Measurements from ENCODE around the gene ALOXE3. TPM values are rescaled to one million over a fixed set of nuclear protein-coding genes. Genes with fewer than 3 reads are reported as not detected.
"Not testable (repeated sequence)": the region's sequence is repeated elsewhere in the genome, so short reads cannot be mapped to it uniquely, and the experiment has no call there.

Gene ALOXE3
- total and polyA plus RNA-seq, 8 donors, result 0.12 to 0.43 TPM; not detected in 6

DNA sequence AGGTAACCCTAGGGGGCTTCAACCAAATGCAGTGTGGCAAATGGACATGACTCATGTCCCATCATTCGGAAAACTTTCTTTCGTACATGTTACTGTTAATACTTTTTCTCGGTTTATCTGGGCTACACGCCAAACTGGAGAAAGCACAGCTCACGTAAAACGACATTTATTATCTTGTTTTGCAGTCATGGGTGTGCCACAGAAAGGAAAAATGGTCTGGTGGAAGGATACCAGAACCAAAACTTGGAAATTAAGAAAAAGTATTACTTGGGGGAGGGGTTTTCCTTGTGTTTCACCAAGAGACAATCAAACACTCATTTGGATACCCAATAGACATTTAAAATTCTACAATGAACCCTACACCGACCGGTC, 55.9 kb downstream of the ALOXE3 start:
- Histone ChIP-seq H3K36me3 (no peaks in the 10 kb centered on the region), H3K9me3 (no peaks in the 10 kb centered on the region), H3K27me3 (peaks cover 0 to 88% (median 35%) of the 10 kb centered on the region in 3 donors), H3K4me3 (no peak overlapping the region), H3K27ac (no peak overlapping the region), H3K4me1 (peaks cover 5 to 46% (median 19%) of the 10 kb centered on the region in 4 donors)
- intact Hi-C loops (cut with DNase I; ENCODE audit: low total_unique reads), result no loop called here
- WGBS, 5 donors, result 19 to 35% (median 25%) methylated on average over 8 of the region's 8 CpGs
- TF ChIP-seq POLR2AphosphoS5 (IDR thresholded peaks at IDR 0.05), result no peak
- TF ChIP-seq CTCF (IDR thresholded peaks at IDR 0.05), result no peak
- no peak for TF ChIP-seq POLR2A (IDR thresholded peaks at IDR 0.05)
- no peak for TF ChIP-seq EP300 (IDR thresholded peaks at IDR 0.05)
- peak in 1 of 2 donors; percentile 47 for DNase-seq

- intact Hi-C loops (cut with DNase I; ENCODE audit: low total_unique reads); H3K27ac ChIP-seq; H3K9me3 ChIP-seq; H3K36me3 ChIP-seq; H3K4me3 ChIP-seq; DNase-seq: not testable (repeated sequence)
- Histone ChIP-seq H3K27me3 (peaks cover 0 to 89% (median 35%) of the 10 kb centered on the region in 3 donors), H3K4me1 (peaks cover 9 to 52% (median 25%) of the 10 kb centered on the region in 4 donors)
- WGBS, 5 donors, result 59 to 71% (median 63%) methylated on average over 8 of the region's 8 CpGs
Measured at GRCh38 chr17:8061851-8062250, 56.5 kb downstream of the ALOXE3 start.

GRCh38 chr17:8060274-8060673, 58.0 kb downstream of the ALOXE3 start:
- Histone ChIP-seq H3K36me3 (no peaks in the 10 kb centered on the region), H3K27me3 (peaks cover 0 to 87% (median 35%) of the 10 kb centered on the region in 3 donors)
- WGBS, 5 donors, result 3 to 7% (median 5%) methylated on average over 10 of the region's 10 CpGs

DNA sequence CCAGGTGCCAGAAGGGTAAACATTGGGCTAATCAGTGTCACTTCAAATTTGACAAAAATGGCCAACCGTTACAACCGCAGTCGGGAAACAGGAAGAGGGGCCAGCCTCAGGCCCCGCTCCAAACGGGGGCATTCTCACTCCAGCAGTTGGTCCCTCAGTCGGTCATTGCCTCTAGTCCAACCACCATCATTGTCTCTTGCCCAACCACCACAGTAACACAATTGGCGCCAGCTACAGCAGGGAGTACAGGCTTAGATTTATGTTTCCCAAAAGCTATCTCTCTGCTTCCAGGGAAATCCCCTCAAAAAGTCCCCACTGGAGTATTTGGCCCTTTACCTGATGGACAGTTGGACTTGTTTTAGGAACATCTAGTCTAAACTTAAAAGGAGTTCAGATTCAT, 59.2 kb downstream of the ALOXE3 start:
- H3K4me1 ChIP-seq, result peaks cover 24 to 73% (median 40%) of the 10 kb centered on the region in 4 donors
- peak overlapping the region in 2 of 5 donors; percentile 30 to 83 for H3K27ac ChIP-seq
- H3K4me3 ChIP-seq, result peak overlapping the region in 1 of 4 donors; percentile 31
- intact Hi-C loops (cut with DNase I; ENCODE audit: low total_unique reads), result no loop called here
- TF ChIP-seq CTCF (IDR thresholded peaks at IDR 0.05) (no peak), POLR2AphosphoS5 (IDR thresholded peaks at IDR 0.05) (no peak), EP300 (IDR thresholded peaks at IDR 0.05) (no peak), POLR2A (IDR thresholded peaks at IDR 0.05) (no peak)
- DNase-seq, result peak in 1 of 2 donors; percentile 18
- H3K27me3 ChIP-seq, result peaks cover 0 to 75% (median 26%) of the 10 kb centered on the region in 3 donors
- 5 to 10% (median 7%) methylated on average over 7 of the region's 7 CpGs for WGBS, 5 donors
- H3K36me3 ChIP-seq, result no peaks in the 10 kb centered on the region
- H3K9me3 ChIP-seq, result no peaks in the 10 kb centered on the region

More at GRCh38 chr17:8060274-8060673, 58.0 kb downstream of the ALOXE3 start:
- TF ChIP-seq CTCF (IDR thresholded peaks at IDR 0.05) (peak in 5 of 7 experiments; percentile 55 to 80 (median 71)), EP300 (IDR thresholded peaks at IDR 0.05) (no peak), POLR2A (IDR thresholded peaks at IDR 0.05) (no peak)
- no peak overlapping the region for H3K27ac ChIP-seq
- no peak overlapping the region for H3K4me3 ChIP-seq
- DNase-seq, result peak; percentile 64 to 86
- H3K4me1 ChIP-seq, result peaks cover 20 to 68% (median 38%) of the 10 kb centered on the region in 4 donors
- no peaks in the 10 kb centered on the region for H3K9me3 ChIP-seq
- intact Hi-C loops (cut with DNase I; ENCODE audit: low total_unique reads), result no loop called here

DNA sequence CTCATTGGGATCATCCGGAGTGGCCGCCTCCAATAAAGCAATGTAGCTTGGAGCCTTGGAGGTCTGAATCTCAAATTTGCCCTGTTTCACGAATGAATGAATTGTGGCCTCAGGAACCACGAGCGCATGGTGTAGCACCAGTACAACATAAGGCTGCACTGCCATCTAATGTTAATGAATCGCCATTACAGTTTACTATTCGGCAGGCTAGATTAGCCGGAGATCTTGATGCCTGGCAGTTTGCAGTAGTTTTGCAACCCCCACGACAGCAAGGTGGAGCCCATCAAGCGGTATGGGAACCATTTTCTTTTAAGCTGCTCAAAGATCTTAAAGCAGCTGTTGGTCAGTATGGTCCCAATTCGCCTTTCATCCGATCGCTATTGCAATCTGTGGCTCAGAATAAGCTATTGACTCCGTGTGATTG, 60.6 kb downstream of the ALOXE3 start:
- no peaks in the 10 kb centered on the region for H3K36me3 ChIP-seq
- peaks cover 18 to 70% (median 38%) of the 10 kb centered on the region in 4 donors for H3K4me1 ChIP-seq
- H3K27me3 ChIP-seq, result peaks cover 0 to 61% (median 11%) of the 10 kb centered on the region in 3 donors
- H3K9me3 ChIP-seq, result no peaks in the 10 kb centered on the region
- peak overlapping the region; percentile 59 to 86 (median 81) for H3K27ac ChIP-seq
- intact Hi-C loops (cut with DNase I; ENCODE audit: low total_unique reads), result no loop called here
- peak overlapping the region; percentile 13 to 31 (median 21) for H3K4me3 ChIP-seq
- WGBS, 5 donors, result 4 to 5% (median 4%) methylated on average over 14 of the region's 14 CpGs
- TF ChIP-seq POLR2AphosphoS5 (IDR thresholded peaks at IDR 0.05) (peak in 2 of 3 donors; percentile 30 to 72), POLR2A (IDR thresholded peaks at IDR 0.05) (no peak), EP300 (IDR thresholded peaks at IDR 0.05) (no peak), CTCF (IDR thresholded peaks at IDR 0.05) (peak in 5 of 7 experiments; percentile 78 to 88 (median 80))
- DNase-seq, result peak; percentile 64 to 90

All from stomach (tissue), 9 donors.